HG02970 (cell line): ENCODE measurements around the gene COX6A2.
"Not testable (repeated sequence)": the region's sequence is repeated elsewhere in the genome, so short reads cannot be mapped to it uniquely, and the experiment has no call there.

Source experiments
- ATAC-seq: cut with Tn5 transposase; IDR thresholded peaks from one replicate; pipeline ENCODE4 v1.9.1; 2021; ENCODE audit warnings: mild to moderate bottlenecking, moderate library complexity, moderate number of reproducible peaks; ENCODE audit not compliant: unreplicated experiment, low FRiP score

COX6A2 gene

DNA sequence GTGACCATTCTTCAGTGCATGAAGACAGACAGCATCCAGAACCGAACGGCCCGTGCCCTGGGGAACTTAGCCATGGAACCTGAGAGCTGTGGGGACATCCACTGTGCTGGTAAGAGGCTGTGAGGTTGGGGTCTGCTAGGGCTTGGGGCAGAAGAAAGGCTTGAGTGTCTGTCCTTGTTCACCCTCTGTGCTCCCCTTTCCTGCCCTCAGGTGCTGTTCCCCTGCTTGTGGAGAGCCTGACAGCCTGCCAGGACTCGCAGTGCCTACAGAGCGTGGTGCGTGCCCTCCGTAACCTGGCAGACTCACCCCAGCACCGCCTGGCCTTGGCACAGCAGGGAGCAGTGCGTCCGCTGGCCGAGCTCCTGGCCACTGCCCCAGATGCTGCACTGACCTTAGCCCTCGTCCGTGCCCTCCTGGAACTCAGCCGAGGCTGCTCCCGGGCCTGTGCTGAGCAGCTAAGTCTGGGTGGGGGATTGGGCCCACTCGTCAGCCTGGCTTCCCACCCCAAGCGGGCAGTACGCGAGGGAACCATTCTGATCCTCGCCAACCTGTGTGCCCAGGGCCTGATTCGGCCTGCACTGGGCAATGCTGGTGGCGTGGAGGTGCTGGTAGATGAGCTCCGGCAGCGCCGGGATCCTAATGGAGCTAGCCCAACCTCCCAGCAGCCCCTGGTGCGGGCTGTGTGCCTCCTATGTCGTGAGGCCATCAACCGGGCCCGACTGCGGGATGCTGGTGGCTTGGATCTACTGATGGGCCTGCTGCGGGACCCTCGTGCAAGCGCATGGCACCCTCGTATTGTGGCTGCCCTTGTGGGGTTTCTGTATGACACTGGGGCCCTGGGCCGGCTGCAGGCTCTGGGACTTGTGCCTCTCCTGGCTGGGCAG is 34.0 kb upstream of the COX6A2 start:
- ATAC-seq = no peak

DNA sequence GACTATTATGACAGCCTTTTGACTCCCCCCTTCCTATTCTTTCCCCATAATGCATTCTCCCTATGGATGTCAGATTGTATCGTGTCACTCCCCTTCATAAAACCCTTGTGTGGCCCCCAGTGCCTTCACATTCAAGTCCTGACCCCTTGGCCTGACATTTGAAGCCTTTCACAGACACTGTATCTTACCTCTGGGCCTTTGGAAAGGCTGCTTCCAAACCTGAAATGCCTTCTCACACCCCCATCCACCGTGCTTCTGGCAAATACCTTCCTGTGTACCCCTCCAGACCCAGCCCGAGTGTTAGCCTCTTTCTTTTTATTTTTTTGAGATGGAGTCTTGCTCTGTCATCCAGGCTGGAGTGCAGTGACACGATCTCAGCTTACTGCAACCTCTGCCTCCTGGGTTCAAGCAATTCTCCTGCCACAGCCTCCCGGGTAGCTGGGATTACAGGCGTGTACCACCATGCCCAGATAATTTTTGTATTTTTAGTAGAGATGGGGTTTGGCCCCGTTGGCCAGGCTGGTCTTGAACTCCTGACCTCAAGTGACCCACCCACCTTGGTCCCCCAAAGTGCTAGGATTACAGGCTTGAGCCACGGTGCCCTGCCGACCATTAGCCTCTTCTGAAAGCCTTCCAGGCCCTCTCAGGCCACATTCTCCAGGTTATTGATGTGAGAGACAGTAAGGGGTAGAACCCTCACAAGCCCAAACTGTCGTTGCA is 33.2 kb upstream of the COX6A2 start:
- no peak for ATAC-seq

DNA sequence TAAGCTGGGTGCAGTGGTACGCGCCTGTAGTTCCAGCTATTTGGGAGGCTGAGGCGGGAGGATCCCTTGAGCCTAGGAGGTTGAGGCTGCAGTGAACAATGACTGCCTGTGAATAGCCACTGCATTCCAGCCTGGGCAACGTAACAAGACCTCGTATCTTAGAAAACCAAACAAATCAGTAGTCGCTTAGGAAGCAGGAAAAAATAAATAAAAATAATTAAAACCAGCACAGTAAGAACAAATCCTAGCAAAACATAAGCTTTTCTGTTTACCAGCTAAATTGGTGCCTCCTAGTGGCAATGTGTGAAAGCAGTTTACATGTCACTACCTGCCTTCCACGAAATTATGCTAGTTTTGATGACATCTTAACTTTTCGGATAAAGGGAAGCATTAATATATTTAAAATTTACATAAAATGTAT is 32.4 kb upstream of the COX6A2 start:
- no peak for ATAC-seq

DNA sequence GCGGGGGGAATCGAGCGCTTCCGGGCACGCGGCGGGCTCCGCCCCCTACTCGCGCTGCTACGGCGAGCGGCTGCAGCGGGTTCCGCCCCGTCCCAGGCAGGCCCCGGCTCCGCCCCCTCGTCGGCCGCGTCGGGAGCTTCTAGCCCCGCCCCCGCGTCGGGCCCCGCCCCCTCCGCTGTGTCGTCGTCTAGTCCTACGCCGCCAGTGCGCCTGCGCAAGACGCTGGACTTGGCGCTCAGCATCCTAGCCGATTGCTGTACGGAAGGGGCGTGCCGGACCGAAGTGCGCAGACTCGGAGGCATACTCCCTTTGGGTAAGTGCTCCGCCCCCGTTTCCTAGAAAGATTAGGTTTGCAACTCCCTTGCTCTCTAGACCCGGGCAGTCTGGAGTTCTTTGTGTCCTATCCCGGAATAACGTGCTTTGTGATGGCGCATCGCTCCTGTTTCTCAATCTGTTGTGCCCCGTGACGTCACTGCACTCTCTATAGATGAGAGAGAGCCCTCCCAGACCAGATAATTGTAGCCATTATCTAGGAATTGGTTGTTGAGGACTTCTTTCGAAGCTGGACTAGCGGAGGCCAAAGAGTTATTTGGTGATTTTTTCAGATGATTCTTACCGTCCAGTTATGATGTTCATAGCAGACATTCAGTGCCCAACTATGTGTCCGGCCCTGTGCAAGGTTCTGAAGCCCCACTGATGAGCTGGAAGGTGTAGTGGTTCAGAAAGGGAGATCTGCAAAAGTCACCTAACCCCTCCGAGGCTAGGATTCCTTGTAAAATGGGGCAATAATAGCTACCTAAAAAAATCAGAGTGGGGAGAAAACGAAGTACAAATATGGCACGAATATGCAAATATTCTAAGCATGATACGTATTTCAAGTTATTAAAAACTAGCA is 31.8 kb upstream of the COX6A2 start:
- peak; percentile 82 for ATAC-seq

DNA sequence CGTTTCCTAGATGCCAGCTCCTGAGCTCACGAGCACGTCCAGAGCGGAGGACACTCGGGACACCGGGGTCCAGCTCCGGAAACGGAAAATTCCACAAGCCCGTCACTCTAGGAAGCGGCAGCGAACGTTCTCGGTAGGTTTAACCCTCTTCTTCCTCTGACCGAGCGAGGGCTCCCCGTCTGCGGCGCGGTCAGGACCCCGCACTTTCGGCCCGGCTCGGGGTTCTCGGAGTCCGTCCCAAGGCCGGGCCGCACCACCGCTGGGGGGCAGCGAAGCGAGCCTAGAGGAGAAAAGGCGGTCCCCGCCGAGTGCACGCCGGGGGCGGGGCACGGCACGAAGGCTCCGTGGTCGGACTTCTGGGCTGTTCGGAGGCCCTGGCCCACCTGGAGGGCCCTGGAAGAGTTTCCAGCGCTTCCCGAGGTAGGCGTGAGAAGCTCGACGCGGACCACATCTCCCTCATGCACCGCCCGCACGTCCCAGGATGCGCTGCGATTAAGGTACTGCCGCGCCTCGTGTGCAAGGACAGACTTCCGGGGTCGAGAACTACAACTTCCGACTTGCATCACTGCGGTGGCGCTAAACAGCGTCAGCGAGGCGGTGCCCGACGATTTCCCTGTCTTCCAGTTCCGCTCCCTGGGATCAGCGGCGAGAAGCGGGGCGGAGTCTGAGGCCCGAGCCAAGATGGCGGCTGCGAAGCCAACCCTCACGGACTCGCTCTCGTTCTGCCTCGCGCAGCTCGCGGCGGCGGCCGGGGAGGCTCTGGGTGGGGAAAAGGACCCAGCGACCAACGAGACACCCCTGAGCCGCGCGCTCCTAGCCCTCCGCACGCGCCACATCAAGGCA is 30.9 kb upstream of the COX6A2 start, which contains the start of gene ARMC5:
ARMC5 (plus strand) TSS at position 658 of the 843 bp plus-strand sequence; CDS start at position 682, 24 bp downstream.
- peak; percentile 73 for ATAC-seq

DNA sequence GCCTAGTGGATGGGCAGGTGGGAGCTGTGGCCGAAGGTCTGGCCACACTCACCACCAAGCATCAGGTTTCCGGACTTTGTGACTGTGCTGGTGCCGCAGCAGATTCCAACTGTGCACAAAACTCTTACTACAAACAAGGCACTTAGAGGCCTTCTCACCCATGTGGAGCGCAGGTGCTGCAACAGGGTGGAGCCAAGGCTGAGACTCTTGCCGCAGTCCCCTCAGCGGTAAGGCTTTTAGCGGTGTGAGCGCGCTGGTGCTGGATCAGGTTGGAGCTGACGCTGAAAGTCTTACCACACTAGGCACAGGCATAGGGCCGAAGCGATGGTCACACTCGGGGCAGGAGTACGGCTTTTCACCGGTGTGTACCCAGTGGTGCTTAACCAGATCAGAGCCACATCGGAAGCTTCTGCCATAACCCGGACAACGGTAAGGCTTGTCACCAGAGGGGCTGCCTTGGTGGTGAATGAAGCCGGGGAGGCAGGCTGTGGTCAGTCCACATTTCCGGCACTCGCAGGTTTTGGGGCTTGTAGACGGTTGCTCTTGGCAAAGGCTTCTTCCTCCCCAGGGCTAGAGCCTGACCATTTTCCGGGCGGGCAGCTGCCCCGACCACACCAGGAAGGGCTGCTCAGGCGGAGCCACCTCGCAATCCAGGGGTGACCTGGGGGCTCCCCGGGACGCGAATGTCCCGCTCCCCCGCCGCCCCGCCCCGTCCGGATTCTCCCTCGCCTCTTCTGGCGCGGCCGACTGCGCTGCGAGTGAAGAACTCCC is 30.1 kb upstream of the COX6A2 start:
- peak; percentile 0 for ATAC-seq

DNA sequence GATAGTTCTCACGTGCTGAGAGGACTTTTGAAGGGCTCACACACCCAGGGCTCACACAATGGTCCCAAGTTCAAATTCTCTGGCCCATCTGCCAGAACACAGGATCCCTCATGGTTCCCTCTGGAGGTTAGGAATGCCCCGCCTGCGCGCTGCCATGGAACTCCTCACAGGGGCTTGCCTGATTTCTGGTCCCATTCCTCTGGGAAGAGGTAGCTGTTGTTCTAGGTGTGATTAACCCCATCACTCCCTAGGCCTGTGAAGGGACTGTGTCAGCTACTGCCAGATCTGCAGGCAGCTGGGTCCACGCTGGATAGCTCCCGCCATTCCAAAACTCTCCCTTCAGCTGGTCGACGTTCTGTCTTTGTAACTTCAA is 28.8 kb upstream of the COX6A2 start:
- no peak for ATAC-seq

DNA sequence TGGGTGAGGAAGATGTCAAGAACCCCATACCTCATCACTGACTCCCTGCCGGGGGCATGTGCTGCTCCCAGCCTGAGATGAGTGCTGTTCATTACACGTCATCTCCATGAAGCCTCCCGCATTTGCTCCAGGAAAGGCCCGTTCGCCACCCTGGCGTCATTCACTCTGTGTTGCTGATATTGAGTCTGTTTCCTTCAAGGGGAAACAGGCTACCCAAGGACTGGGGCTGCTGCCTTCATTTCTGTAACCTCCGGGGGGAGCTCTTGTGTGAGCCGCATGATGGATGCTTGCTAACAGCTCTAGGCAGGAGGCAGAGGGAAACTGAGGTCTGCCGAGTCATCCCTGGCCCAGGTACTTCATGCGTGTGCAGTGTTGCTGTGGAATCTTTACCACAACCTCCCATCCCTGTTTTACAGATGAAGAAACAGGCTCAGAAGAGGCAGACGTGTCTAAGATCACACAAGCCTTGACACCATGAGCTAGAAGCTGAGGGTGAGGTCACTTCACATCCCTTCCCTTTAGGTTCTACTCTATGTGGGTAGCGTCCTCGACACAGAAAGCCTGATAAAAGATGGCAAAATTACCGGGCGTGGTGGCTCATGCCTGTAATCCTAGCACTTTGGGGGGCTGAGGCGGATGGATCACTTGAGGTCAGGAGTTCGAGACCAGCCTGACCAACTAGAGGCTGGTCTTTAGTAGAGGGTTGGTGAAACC is 27.6 kb upstream of the COX6A2 start:
- ATAC-seq = no peak

DNA sequence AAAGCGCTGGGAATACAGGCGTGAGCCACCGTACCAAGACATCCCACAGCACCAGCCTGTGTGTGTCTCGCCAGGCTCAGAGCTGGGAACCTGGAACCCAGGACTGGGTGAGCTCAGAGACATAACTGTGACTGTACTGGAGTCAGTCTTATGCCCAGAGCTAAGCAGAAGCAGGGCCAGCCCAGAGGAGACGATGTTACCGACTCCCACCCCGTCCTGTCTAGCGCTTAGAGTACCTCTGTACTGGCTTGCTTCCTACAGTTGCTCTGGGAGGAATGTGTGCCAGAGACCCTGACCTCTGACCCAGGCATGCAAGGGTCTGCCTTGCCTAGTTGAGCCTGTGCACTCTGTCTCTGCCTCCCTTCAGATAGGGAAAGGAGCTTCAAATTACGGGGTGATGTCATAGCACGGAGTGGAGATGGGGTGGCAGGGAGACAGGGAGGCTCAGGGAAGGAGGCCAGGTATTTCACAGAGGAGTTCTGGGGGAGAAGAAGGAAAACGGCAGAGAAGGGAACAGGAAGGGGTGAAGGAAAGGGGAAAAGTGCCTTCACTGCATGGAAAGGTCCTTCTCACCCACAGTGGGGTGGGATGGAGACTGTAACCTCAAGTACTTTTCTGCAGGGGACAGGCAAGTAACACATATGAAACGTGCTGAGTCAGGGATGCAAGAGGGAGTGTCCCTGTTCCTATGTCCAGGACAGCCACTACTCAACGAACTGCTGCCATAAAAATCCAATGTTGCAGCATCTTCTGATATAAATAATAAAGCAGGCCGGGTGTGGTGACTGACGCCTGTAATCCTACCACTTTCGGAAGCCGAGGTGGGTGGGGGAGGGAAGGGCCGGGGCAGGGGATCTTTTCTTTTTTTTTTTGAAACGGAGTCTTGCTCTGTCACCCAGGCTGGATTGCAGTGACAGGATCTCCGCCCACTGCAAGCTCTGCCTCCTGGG is 25.4 kb upstream of the COX6A2 start:
- ATAC-seq = no peak

DNA sequence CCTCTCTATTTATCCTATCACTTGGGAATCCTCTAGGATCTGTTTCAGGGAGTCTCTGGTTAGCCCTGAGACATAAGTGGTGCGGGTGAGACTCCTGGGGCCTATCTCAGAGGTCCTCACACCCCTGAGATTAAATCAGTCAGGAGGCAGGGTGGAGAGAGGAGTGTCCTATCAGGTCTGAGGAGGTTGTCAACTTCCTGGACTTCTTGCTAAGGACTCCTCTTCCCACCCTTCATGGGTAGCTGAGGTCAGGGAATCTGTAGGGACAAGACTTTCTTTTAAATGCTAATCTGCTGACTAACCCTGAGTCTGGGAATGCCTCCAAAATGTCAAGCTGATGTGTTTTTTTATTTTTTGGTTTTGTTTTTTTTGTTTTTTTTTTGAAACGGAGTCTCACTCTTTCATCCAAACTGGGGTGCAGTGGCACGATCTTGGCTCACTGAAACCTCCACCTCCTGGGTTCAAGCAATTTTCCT is 24.5 kb upstream of the COX6A2 start:
- ATAC-seq = no peak

DNA sequence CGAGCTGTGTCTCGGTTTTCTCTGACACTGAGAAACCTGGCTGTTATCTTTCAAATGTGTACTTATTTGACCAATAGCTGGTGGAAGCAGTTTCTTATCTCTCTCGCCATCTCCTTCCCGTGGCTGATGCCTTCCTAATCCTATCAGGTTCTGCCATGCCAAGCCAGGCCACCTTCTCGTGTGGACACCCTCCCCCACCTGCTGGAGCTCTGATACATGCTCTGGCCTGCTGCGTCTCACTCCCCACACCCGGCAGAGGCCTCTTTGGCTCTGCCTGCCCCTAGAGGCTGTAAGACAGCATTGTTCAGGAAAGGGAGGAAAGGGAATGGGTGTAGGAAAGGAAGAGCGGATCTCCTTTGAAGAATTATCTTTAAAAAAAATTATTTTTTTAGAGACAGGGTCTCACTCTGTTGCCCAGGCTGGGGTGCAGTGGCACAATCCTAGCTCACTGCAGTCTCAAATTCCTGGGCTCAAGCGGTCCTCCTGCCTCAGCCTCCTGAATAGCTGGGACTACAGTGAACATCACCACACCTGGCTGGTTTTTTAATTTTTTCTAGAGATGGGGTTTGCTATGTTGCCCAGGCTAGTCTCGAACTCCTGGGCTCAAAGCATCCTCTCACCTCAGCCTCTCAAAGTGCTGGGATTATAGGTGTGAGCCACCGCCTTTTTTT is 23.7 kb upstream of the COX6A2 start:
- ATAC-seq = no peak

DNA sequence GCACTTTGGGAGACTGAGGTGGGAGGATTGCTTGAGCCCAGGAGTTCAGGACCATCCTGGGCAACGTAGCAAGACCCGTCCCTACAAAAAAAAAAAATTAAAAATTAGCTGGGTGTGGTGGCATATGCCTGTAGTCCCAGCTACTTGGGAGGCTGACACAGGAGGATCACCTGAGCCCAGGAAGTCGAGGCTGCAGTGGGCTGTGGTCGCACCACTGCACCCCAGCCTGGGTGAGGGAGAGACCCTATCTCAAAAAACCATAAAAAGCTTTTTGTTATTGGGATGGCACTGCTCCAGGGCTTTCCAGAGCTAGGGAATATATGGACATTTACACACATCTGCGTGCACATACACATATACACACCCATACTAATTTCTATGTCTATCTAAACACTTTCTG is 23.0 kb upstream of the COX6A2 start:
- ATAC-seq = no peak

DNA sequence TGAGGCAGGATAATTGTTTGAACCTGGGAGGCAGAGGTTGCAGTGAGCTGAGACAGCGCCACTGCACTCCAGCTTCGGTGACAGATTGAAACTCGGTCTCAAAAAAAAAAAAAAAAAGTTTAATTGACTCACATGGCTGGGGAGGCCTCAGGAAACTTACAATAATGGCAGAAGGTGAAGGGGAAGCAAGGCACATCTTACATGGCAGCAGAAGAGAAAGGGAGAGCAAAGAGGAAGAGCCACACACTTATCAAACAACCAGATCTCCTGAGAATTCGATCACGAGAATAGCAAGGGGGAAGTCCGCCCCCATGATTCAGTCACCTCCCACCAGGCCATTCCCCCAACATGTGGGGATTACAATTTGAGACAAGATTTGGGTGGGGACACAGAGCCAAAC is 17.8 kb upstream of the COX6A2 start:
- not testable (repeated sequence) for ATAC-seq

DNA sequence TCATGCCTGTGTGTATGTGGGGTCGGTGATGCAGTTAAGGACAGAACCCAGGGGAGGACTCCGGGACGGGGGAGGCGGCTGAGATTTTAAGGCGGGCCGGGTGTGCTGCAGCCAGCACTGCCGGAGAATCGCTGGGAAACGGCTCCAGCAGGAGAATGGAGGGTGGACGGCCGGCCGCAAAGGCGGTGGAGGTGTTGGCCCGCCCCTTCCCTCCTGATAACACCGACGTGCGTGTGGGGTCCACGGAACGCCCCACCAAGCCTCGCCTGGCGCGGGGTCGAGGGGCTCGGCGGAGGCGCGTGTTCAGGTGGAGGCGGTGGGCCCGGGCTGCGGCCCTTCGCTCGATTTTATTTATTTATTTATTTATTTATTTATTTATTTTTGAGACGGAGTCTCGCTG is 13.8 kb upstream of the COX6A2 start:
- ATAC-seq = no peak

DNA sequence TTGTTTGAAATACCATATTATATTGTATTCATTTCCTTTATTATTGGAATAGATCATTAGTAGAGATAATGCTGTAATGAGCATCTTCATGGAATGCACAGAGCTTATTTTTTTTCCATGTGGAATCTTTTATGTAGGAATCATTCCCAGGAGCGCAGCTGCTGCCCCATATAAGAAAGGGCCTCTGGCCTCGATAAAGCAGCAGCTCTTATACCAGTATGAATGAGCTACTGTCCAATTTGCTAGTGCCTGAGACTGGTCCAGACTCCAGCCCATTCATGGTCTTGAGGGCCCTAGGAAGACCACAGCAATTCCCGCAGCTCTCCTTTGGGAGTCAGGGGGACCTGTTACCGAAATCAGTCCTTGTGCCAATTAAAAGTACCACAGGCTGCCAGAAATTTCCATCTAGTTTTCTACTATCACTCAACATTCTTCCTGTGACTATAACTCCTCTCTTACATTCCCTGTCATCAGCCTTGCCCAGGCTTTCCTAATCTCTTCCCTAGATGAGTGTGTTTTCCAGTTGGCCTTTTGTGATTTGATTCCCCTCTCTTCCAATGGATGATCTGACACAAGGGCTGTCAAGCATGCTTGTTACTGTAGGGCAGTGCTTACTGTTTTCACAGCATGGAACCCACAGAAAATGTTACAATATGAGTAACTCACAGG is 12.5 kb upstream of the COX6A2 start:
- ATAC-seq = no peak

DNA sequence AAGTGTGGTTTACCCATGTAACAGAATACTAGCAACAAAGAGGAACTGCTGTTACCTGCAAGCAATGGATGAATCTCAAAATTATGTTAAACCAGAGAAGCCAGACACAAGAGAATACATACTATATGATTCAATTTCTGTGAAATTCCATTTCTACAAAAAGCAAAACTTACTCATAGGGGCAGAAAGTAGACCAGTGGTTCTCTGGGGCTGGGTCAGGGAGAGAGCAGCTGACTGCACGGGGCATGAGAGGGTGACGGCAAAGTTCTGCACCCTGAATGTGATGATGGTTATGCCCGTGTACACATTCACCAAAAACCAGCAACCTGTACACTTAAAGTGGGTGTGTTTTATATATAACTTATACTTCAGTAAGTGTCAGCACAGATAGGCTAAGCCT is 11.4 kb upstream of the COX6A2 start:
- no peak for ATAC-seq
